Esophagus squamous epithelium (tissue), 5 donors: ENCODE measurements around the gene SKI. TPM values are rescaled to one million over a fixed set of nuclear protein-coding genes. Genes with fewer than 3 reads are reported as not detected.

Source experiments
- DNase-seq: peaks from one replicate; lab custom pipeline; 2025; lab: John Stamatoyannopoulos, UW
- H3K27ac ChIP-seq, 4 donors: fragments of 200-600 bp; sonication (generic); one replicate each; pipeline ENCODE4 v1.5.1; 2016 to 2019; ENCODE audit warnings: mild to moderate bottlenecking in 1 of 4
- H3K27me3 ChIP-seq, 4 donors: fragments of 200-600 bp; sonication (generic); 1 replicate in 3 of 4; 2 replicates in 1 of 4; pipeline versions ENCODE4 v1.5.1 to v1.6.0; 2017 to 2021; ENCODE audit warnings: antibody characterized with exemption in 1 of 4
- H3K36me3 ChIP-seq, 3 donors: fragments of 200-600 bp; sonication (generic); one replicate each; pipeline ENCODE4 v1.5.1; 2016 to 2019
- H3K4me1 ChIP-seq, 3 donors: fragments of 200-600 bp; sonication (generic); one replicate each; pipeline ENCODE4 v1.5.1; 2017 to 2019
- H3K4me3 ChIP-seq, 4 donors: fragments of 200-600 bp; sonication (generic); 1 replicate in 3 of 4; 2 replicates in 1 of 4; pipeline ENCODE4 v1.5.1; 2016 to 2019; ENCODE audit warnings: mild to moderate bottlenecking in 2 of 4, moderate library complexity in 1 of 4
- H3K9me3 ChIP-seq, 3 donors: fragments of 200-600 bp; sonication (generic); one replicate each; pipeline ENCODE4 v1.5.1; 2016 to 2019
- CTCF ChIP-seq, 6 experiments: fragments of 450-650 bp in 4 of 6; fragments of 200-600 bp in 2 of 6; sonication (generic) in 2 of 6; IDR thresholded peaks; one replicate each; pipeline ENCODE4 v1.5.1; 2016 to 2019; ENCODE audit warnings: antibody characterized with exemption in 6 of 6, mild to moderate bottlenecking in 4 of 6, moderate library complexity in 4 of 6
- POLR2A ChIP-seq, 4 donors: fragments of 450-650 bp; IDR thresholded peaks; one replicate each; pipeline ENCODE4 v1.6.1; 2017; ENCODE audit warnings: antibody characterized with exemption in 4 of 4, mild to moderate bottlenecking in 4 of 4, moderate library complexity in 3 of 4
- WGBS, 2 donors: methylation state at CpG; one replicate each; pipeline ENCODE4 v1.1.5; 2018; 5-methylcytosine and 5-hydroxymethylcytosine counted together
- intact Hi-C: fragments of 100-400 bp; cut with DNase I; formaldehyde crosslinking; loops from one replicate; pipeline ENCODE4 v1.15.0; 2022
- total RNA-seq, 4 donors: library from RNA; depleted of rRNA; stranded (reverse); fragments of >200 nt; gene quantifications; one replicate each; pipeline ENCODE4 v1.1.0, GENCODE V29; 2016
- donor health status: DM: yes; HTN: yes; CAD: no.

SKI gene
- total RNA-seq, 4 donors from 2014 or later, result 18.2 to 38.8 (median 25.2) TPM

- Histone ChIP-seq H3K4me3 (peak overlapping the region in 3 of 4 donors; percentile 29 to 52 (median 38)), H3K27me3 (no peaks in the 10 kb centered on the region), H3K9me3 (no peaks in the 10 kb centered on the region), H3K36me3 (peaks cover 19 to 33% (median 25%) of the 10 kb centered on the region in 3 donors), H3K4me1 (peaks cover 40 to 86% (median 41%) of the 10 kb centered on the region in 3 donors), H3K27ac (peak overlapping the region; percentile 72 to 89 (median 83))
- intact Hi-C loops, result no loop called here
- WGBS, 2 donors, result 29 to 31% methylated on average over 8 to 11 of the region's 37 CpGs
- peak in 1 of 6 experiments; percentile 2 for TF ChIP-seq CTCF (IDR thresholded peaks at IDR 0.05)
- peak in 2 of 4 donors; percentile 27 to 52 for TF ChIP-seq POLR2A (IDR thresholded peaks at IDR 0.05)
- peak; percentile 80 for DNase-seq
These were observed 72.9 kb downstream of the SKI start for GRCh38 chr1:2300851-2301606.

- TF ChIP-seq CTCF (IDR thresholded peaks at IDR 0.05) (no peak), POLR2A (IDR thresholded peaks at IDR 0.05) (no peak)
- WGBS, 2 donors, result 65 to 96% methylated on average over 9 to 10 of the region's 17 CpGs
- H3K27ac ChIP-seq, result peak overlapping the region; percentile 72 to 89 (median 83)
- H3K4me1 ChIP-seq, result peaks cover 40 to 80% (median 41%) of the 10 kb centered on the region in 3 donors
- H3K4me3 ChIP-seq, result peak overlapping the region in 2 of 4 donors; percentile 38 to 52
- no peaks in the 10 kb centered on the region for H3K9me3 ChIP-seq
- peaks cover 26 to 40% (median 32%) of the 10 kb centered on the region in 3 donors for H3K36me3 ChIP-seq
- no peak for DNase-seq
- H3K27me3 ChIP-seq, result no peaks in the 10 kb centered on the region
- intact Hi-C loops, result no loop called here
These were observed 73.6 kb downstream of the SKI start for GRCh38 chr1:2301607-2302291.

GRCh38 chr1:2302292-2302925 is 74.3 kb downstream of the SKI start:
- H3K9me3 ChIP-seq, result no peaks in the 10 kb centered on the region
- intact Hi-C loops, result no loop called here
- no peak overlapping the region for H3K4me3 ChIP-seq
- H3K36me3 ChIP-seq, result peaks cover 32 to 47% (median 39%) of the 10 kb centered on the region in 3 donors
- peak overlapping the region in 3 of 4 donors; percentile 81 to 89 (median 85) for H3K27ac ChIP-seq
- no peaks in the 10 kb centered on the region for H3K27me3 ChIP-seq
- H3K4me1 ChIP-seq, result peaks cover 40 to 73% (median 41%) of the 10 kb centered on the region in 3 donors
- TF ChIP-seq POLR2A (IDR thresholded peaks at IDR 0.05) (no peak), CTCF (IDR thresholded peaks at IDR 0.05) (no peak)
- WGBS, 2 donors, result 82 to 87% methylated on average over 6 to 16 of the region's 24 CpGs
- no peak for DNase-seq

- 74 to 76% methylated on average over 11 to 16 of the region's 35 CpGs for WGBS, 2 donors
- Histone ChIP-seq H3K27me3 (no peaks in the 10 kb centered on the region), H3K27ac (peak overlapping the region in 1 of 4 donors; percentile 44), H3K4me1 (peaks cover 37 to 65% (median 41%) of the 10 kb centered on the region in 3 donors), H3K4me3 (no peak overlapping the region), H3K9me3 (no peaks in the 10 kb centered on the region), H3K36me3 (peaks cover 33 to 55% (median 47%) of the 10 kb centered on the region in 3 donors)
- no peak for TF ChIP-seq CTCF (IDR thresholded peaks at IDR 0.05)
- TF ChIP-seq POLR2A (IDR thresholded peaks at IDR 0.05), result no peak
- intact Hi-C loops, result no loop called here
- no peak for DNase-seq
These were observed 75.1 kb downstream of the SKI start for GRCh38 chr1:2303016-2303775.
